ENCODE data around the gene PLN. TPM values are rescaled to one million over a fixed set of nuclear protein-coding genes. Genes with fewer than 3 reads are reported as not detected.

PLN gene
- total RNA-seq, 1 donor from 2014 or later, result 10.6 TPM

- DNase-seq (ENCODE audit: low spot score) (no peak), ATAC-seq (no peak)
- intact Hi-C loops (cut with DNase I), result no loop called here
Measured at GRCh38 chr6:118571121-118571520, 23.0 kb downstream of the PLN start.

- no peak for ATAC-seq
- DNase-seq (ENCODE audit: low spot score), result no peak
- intact Hi-C loops (cut with DNase I), result no loop called here
Measured at GRCh38 chr6:118574051-118574865, 26.2 kb downstream of the PLN start.

- no peak for ATAC-seq
- no peak for DNase-seq (ENCODE audit: low spot score)
- intact Hi-C loops (cut with DNase I), result no loop called here
Measured at GRCh38 chr6:118577972-118578371, 29.9 kb downstream of the PLN start.

GRCh38 chr6:118578617-118579016, 30.5 kb downstream of the PLN start:
- DNase-seq (ENCODE audit: low spot score), result no peak
- intact Hi-C loops (cut with DNase I), result no loop called here
- ATAC-seq, result no peak

- DNase-seq (ENCODE audit: low spot score) (no peak), ATAC-seq (no peak)
- intact Hi-C loops (cut with DNase I), result no loop called here
Measured at GRCh38 chr6:118579786-118580185, 31.7 kb downstream of the PLN start.

GRCh38 chr6:118580585-118581419, 32.7 kb downstream of the PLN start:
- intact Hi-C loops (cut with DNase I), result no loop called here
- ATAC-seq (peak; percentile 83), DNase-seq (ENCODE audit: low spot score) (no peak)

GRCh38 chr6:118581489-118581959, 33.4 kb downstream of the PLN start:
- intact Hi-C loops (cut with DNase I), result no loop called here
- ATAC-seq (peak; percentile 77), DNase-seq (ENCODE audit: low spot score) (no peak)

GRCh38 chr6:118584911-118585310, 36.8 kb downstream of the PLN start:
- DNase-seq (ENCODE audit: low spot score), result no peak
- no peak for ATAC-seq
- intact Hi-C loops (cut with DNase I), result no loop called here

- intact Hi-C loops (cut with DNase I), result no loop called here
- ATAC-seq (no peak), DNase-seq (ENCODE audit: low spot score) (no peak)
Measured at GRCh38 chr6:118586746-118587485, 38.8 kb downstream of the PLN start.

GRCh38 chr6:118588626-118589025, 40.5 kb downstream of the PLN start:
- DNase-seq (ENCODE audit: low spot score) (no peak), ATAC-seq (no peak)
- intact Hi-C loops (cut with DNase I), result no loop called here

GRCh38 chr6:118589186-118589585, 41.1 kb downstream of the PLN start:
- ATAC-seq, result no peak
- intact Hi-C loops (cut with DNase I), result no loop called here
- DNase-seq (ENCODE audit: low spot score), result no peak

- DNase-seq (ENCODE audit: low spot score), result no peak
- intact Hi-C loops (cut with DNase I), result no loop called here
Measured at GRCh38 chr6:118589649-118590365, 41.7 kb downstream of the PLN start.

GRCh38 chr6:118591897-118592296, 43.8 kb downstream of the PLN start:
- ATAC-seq, result no peak
- DNase-seq (ENCODE audit: low spot score), result no peak
- intact Hi-C loops (cut with DNase I), result no loop called here

More at GRCh38 chr6:118589649-118590365, 41.7 kb downstream of the PLN start:
- no peak for ATAC-seq

- intact Hi-C loops (cut with DNase I), result no loop called here
- ATAC-seq (no peak), DNase-seq (ENCODE audit: low spot score) (no peak)
Measured at GRCh38 chr6:118594877-118595276, 46.8 kb downstream of the PLN start.

GRCh38 chr6:118596774-118597320, 48.8 kb downstream of the PLN start:
- DNase-seq (ENCODE audit: low spot score), result no peak
- intact Hi-C loops (cut with DNase I), result no loop called here
- no peak for ATAC-seq

- DNase-seq (ENCODE audit: low spot score) (no peak), ATAC-seq (no peak)
- intact Hi-C loops (cut with DNase I), result no loop called here
Measured at GRCh38 chr6:118597636-118598035, 49.5 kb downstream of the PLN start.

- ATAC-seq (no peak), DNase-seq (ENCODE audit: low spot score) (no peak)
- intact Hi-C loops (cut with DNase I), result no loop called here
Measured at GRCh38 chr6:118598324-118598723, 50.2 kb downstream of the PLN start.

- ATAC-seq (no peak), DNase-seq (ENCODE audit: low spot score) (no peak)
- intact Hi-C loops (cut with DNase I), result no loop called here
Measured at GRCh38 chr6:118602300-118602699, 54.2 kb downstream of the PLN start.

- ATAC-seq, result no peak
- no peak for DNase-seq (ENCODE audit: low spot score)
- intact Hi-C loops (cut with DNase I), result no loop called here
Measured at GRCh38 chr6:118603372-118603771, 55.3 kb downstream of the PLN start.
